PC-9 (cell line): ENCODE measurements around the gene ARFGAP1. TPM values are rescaled to one million over a fixed set of nuclear protein-coding genes. Genes with fewer than 3 reads are reported as not detected.

Experiments used
- BruUV-seq: library from RNA; stranded (reverse); fragments of 400-500 nt; replicated peaks from 2 replicates; lab custom pipeline; 2021; lab: Mats Ljungman, UMichigan
- CTCF ChIA-PET: fragments of 300-600 bp; sonication (Branson Sonifier 250); formaldehyde crosslinking; loops from one replicate; lab custom pipeline; 2022; ENCODE audit warnings: antibody characterized with exemption; lab: Charles Lee
- POLR2A ChIA-PET: fragments of 300-600 bp; sonication (Branson Sonifier 250); formaldehyde crosslinking; loops from one replicate; lab custom pipeline; 2022; ENCODE audit warnings: antibody characterized with exemption; ENCODE audit not compliant: unreplicated experiment; lab: Charles Lee
- DNase-seq, 2 experiments: peaks; one replicate each; pipeline versions ENCODE4 v3.0.0 to v3.0.0-alpha.2; 2015 to 2022; ENCODE audit warnings: mixed read lengths in 1 of 2
- H2AFZ ChIP-seq: fragments of 200-600 bp; sonication (generic); 2 replicates; pipeline ENCODE4 v1.8.1; 2017; ENCODE audit warnings: antibody characterized with exemption
- H3F3A ChIP-seq: fragments of 200-600 bp; sonication (generic); 2 replicates; pipeline ENCODE4 v1.8.1; 2017; ENCODE audit warnings: antibody characterized with exemption, mild to moderate bottlenecking, low read depth; ENCODE audit not compliant: insufficient read depth
- H3K27ac ChIP-seq: fragments of 200-600 bp; sonication (generic); 2 replicates; pipeline ENCODE4 v1.6.1; 2016; ENCODE audit warnings: mixed run types
- H3K27me3 ChIP-seq: fragments of 200-600 bp; sonication (generic); 2 replicates; pipeline ENCODE4 v1.6.1; 2016; ENCODE audit warnings: low read depth, mixed run types; ENCODE audit not compliant: insufficient read depth
- H3K36me3 ChIP-seq: fragments of 200-600 bp; sonication (generic); 2 replicates; pipeline ENCODE4 v1.6.1; 2016; ENCODE audit warnings: low read depth, mixed run types
- H3K4me1 ChIP-seq: fragments of 200-600 bp; sonication (generic); replicated peaks from 2 replicates; pipeline ENCODE4 v1.6.1; 2016; ENCODE audit warnings: mixed run types; ENCODE audit not compliant: insufficient read depth
- H3K4me2 ChIP-seq: fragments of 200-600 bp; sonication (generic); 2 replicates; pipeline ENCODE4 v1.6.1; 2017; ENCODE audit warnings: mixed run types
- H3K4me3 ChIP-seq: fragments of 200-600 bp; sonication (generic); 2 replicates; pipeline ENCODE4 v1.6.1; 2016; ENCODE audit warnings: mixed run types
- H3K79me2 ChIP-seq: fragments of 200-600 bp; sonication (generic); 2 replicates; pipeline ENCODE4 v1.6.1; 2017; ENCODE audit warnings: low read depth, mixed run types
- H3K9me2 ChIP-seq: fragments of 200-600 bp; sonication (generic); 2 replicates; pipeline ENCODE4 v1.8.1; 2017; ENCODE audit warnings: mild to moderate bottlenecking; ENCODE audit not compliant: insufficient read depth
- H3K9me3 ChIP-seq: fragments of 200-600 bp; sonication (generic); 2 replicates; pipeline ENCODE4 v1.8.1; 2016; ENCODE audit warnings: low read depth; ENCODE audit not compliant: insufficient read depth
- H4K20me1 ChIP-seq: fragments of 200-600 bp; sonication (generic); 2 replicates; pipeline ENCODE4 v1.8.1; 2017; ENCODE audit not compliant: insufficient read depth
- CTCF ChIP-seq: fragments of 200-600 bp; sonication (generic); conservative IDR thresholded peaks from 2 replicates; pipeline ENCODE4 v1.6.1; 2017; ENCODE audit warnings: mixed run types, antibody characterized with exemption, mild to moderate bottlenecking, moderate library complexity
- EZH2 ChIP-seq: fragments of 200-600 bp; sonication (generic); IDR thresholded peaks from 2 replicates; pipeline ENCODE4 v1.8.0; 2017; ENCODE audit warnings: antibody characterized with exemption, low read depth
- intact Hi-C: fragments of 100-400 bp; cut with micrococcal nuclease; formaldehyde crosslinking; loops from one replicate; pipeline ENCODE4 v1.10.0; 2022; ENCODE audit not compliant: unreplicated experiment
- total RNA-seq: library from RNA; stranded (reverse); gene quantifications from 2 replicates; pipeline ENCODE4 v1.2.3, GENCODE V29; 2021

Gene ARFGAP1
- total RNA-seq, 1 experiment from 2014 or later = 89.0 TPM

- no peak overlapping the region for H3K4me2 ChIP-seq
- H3K36me3 ChIP-seq = no peaks in the 10 kb centered on the region
- peaks cover 12% of the 10 kb centered on the region for H4K20me1 ChIP-seq
- no peaks in the 10 kb centered on the region for H3K9me3 ChIP-seq
- no peak for DNase-seq
- H3K79me2 ChIP-seq = no peaks in the 10 kb centered on the region
- TF ChIP-seq CTCF (no peak), EZH2 (no peak)
- peaks cover 48% of the 10 kb centered on the region for H3K27me3 ChIP-seq
- no peaks in the 10 kb centered on the region for H3F3A ChIP-seq
- no peaks in the 10 kb centered on the region for H3K9me2 ChIP-seq
- no peak overlapping the region for H3K4me3 ChIP-seq
- no peaks in the 10 kb centered on the region for H3K4me1 ChIP-seq
- no peak overlapping the region for H3K27ac ChIP-seq
- POLR2A ChIA-PET = no interaction called here
- intact Hi-C loops = loop anchor here (5.0 kb wide), 1 partner anchor 72 kb away; no protein-coding TSS in a partner anchor
- H2AFZ ChIP-seq = no peak overlapping the region
- BruUV-seq = no TSS peak
- CTCF ChIA-PET = no interaction called here
These were observed 21.4 kb downstream of the ARFGAP1 start for GRCh38 chr20:63293871-63294535.

GRCh38 chr20:63294536-63294900 lies 21.9 kb downstream of the ARFGAP1 start:
- H3K9me3 ChIP-seq = no peaks in the 10 kb centered on the region
- peaks cover 54% of the 10 kb centered on the region for H3K27me3 ChIP-seq
- ChIA-PET CTCF (no interaction called here), POLR2A (no interaction called here)
- no peak for DNase-seq
- no peaks in the 10 kb centered on the region for H3K79me2 ChIP-seq
- H3K4me3 ChIP-seq = no peak overlapping the region
- H3K9me2 ChIP-seq = no peaks in the 10 kb centered on the region
- H3F3A ChIP-seq = no peaks in the 10 kb centered on the region
- no peak overlapping the region for H3K27ac ChIP-seq
- no peaks in the 10 kb centered on the region for H3K4me1 ChIP-seq
- no peak overlapping the region for H2AFZ ChIP-seq
- no peak for TF ChIP-seq EZH2
- no peak for TF ChIP-seq CTCF
- no peaks in the 10 kb centered on the region for H3K36me3 ChIP-seq
- no peak overlapping the region for H3K4me2 ChIP-seq
- intact Hi-C loops = loop anchor here (5.0 kb wide), 1 partner anchor 72 kb away; no protein-coding TSS in a partner anchor
- H4K20me1 ChIP-seq = peaks cover 10% of the 10 kb centered on the region
- BruUV-seq = no TSS peak

GRCh38 chr20:63295018-63295417 lies 22.4 kb downstream of the ARFGAP1 start:
- intact Hi-C loops = no loop called here
- Histone ChIP-seq H3F3A (no peaks in the 10 kb centered on the region), H3K4me2 (no peak overlapping the region), H3K9me3 (no peaks in the 10 kb centered on the region), H3K4me1 (no peaks in the 10 kb centered on the region), H3K9me2 (no peaks in the 10 kb centered on the region), H3K27ac (no peak overlapping the region), H4K20me1 (peaks cover 5% of the 10 kb centered on the region), H3K27me3 (peaks cover 57% of the 10 kb centered on the region), H2AFZ (no peak overlapping the region), H3K4me3 (no peak overlapping the region), H3K79me2 (no peaks in the 10 kb centered on the region), H3K36me3 (no peaks in the 10 kb centered on the region)
- ChIA-PET CTCF (no interaction called here), POLR2A (interaction anchor here (0.7 kb wide), 1 partner anchor 10 kb away, joined by 3 read pairs; no protein-coding TSS in a partner anchor)
- BruUV-seq = no TSS peak
- DNase-seq = no peak
- TF ChIP-seq CTCF (no peak), EZH2 (no peak)
